ENCODE results near the gene KCNE3.

KCNE3 gene

GRCh38 chr11:74466916-74467885 is at the start of gene KCNE3:
KCNE3 (minus strand) TSS chr11:74467549; CDS start chr11:74457563, 9,986 bp downstream.
- TF ChIP-seq CTCF (IDR thresholded peaks at IDR 0.05; ENCODE audit: control insufficient read depth, extremely low read depth, insufficient read depth) = no peak
- DNase-seq (ENCODE audit: low read depth) = no peak
- H3K4me3 ChIP-seq (ENCODE audit: low read depth, low read length) = no peak within 1 kb of the TSS

- DNase-seq (ENCODE audit: low read depth) = no peak
- no peak for TF ChIP-seq CTCF (IDR thresholded peaks at IDR 0.05; ENCODE audit: control insufficient read depth, extremely low read depth, insufficient read depth)
- no peak overlapping the region for H3K4me3 ChIP-seq (ENCODE audit: low read depth, low read length)
Measured at GRCh38 chr11:74507582-74507981, 40.2 kb upstream of the KCNE3 start.

DNA sequence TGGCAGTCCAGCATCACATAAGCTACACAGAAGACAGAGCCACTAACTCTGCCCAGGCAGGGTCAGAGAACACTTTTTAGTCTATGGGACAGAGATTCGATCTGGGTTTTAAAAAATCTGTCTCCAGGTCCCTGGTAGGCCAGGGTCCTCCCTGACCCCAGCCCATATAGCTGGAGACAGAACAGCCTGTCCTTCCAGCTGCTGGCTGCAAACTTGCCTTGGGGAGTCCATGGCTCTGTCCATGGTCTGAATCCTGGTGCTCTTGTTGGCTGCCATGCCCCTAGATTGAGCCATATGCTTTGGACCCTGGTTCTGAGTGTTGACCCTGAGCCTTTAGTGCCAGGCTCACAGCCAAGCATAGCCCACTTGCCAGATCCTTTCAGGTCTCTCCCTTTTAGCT is 39.5 kb upstream of the KCNE3 start:
- DNase-seq (ENCODE audit: low read depth) = no peak
- TF ChIP-seq CTCF (IDR thresholded peaks at IDR 0.05; ENCODE audit: control insufficient read depth, extremely low read depth, insufficient read depth) = no peak
- no peak overlapping the region for H3K4me3 ChIP-seq (ENCODE audit: low read depth, low read length)

DNA sequence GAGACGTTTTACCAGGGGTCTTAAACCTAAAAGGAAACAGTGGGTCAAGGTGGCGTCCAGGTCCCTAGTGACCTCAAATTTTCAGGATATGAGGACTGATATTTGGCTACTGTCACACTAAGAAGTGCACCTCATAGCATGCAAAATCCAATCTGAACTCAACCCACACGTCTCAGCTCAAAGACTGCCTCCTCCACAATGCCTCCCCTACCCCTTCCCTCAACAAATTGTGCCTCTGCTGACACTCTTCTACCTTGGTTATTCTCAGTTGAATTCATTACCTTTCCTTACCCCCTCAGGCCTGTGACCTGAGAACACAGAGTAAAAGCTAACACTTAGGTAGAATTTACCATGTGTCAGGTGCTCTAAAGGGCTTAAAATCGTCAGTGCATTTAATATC is 38.6 kb upstream of the KCNE3 start:
- DNase-seq (ENCODE audit: low read depth) = no peak
- H3K4me3 ChIP-seq (ENCODE audit: low read depth, low read length) = no peak overlapping the region
- TF ChIP-seq CTCF (IDR thresholded peaks at IDR 0.05; ENCODE audit: control insufficient read depth, extremely low read depth, insufficient read depth) = no peak

DNA sequence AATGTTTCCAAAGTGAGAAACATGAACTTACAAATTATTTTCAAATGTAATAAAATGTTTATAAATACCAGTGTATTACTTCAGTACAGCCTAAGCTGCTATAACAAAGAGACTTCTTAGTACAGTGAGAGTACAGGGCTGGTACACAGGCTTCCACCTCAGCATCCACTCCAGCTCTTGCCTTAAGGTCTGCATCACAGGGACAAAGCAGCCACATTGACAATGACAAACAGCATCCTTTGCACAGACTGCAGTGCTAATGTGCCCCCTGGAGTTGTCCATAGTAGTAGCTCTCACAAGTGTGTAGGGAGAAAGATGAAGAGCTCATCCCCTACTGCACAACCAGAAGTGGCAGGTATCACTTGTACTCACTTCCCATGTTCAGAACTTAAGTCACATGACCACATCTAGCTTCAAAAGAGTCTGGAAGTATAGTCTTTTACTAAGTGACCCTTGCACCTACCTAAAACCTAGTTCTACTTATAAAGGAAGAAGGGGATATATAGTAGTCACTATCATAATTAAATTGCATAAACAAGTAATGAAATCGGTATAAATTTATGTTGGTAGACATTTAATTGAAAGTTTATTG is 36.8 kb upstream of the KCNE3 start:
- H3K4me3 ChIP-seq (ENCODE audit: low read depth, low read length) = no peak overlapping the region
- no peak for TF ChIP-seq CTCF (IDR thresholded peaks at IDR 0.05; ENCODE audit: control insufficient read depth, extremely low read depth, insufficient read depth)
- no peak for DNase-seq (ENCODE audit: low read depth)

DNA sequence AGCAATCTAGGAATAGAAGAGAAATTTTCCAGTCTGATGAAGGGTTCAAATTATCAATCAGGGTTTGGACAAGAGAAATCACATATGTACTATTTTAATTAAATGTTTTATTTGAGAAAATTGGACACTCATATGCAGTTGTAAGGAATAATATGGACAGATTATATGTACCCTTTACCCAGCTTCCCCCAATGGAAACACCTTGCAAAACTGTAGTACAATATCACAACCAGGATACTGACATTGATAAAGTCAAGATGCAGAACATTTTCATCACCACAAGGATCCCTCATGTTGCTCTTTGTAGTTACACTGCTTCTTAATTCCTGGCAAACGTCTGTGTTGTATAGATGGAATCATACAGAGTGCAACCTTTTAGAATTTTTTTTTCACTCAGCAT is 27.6 kb upstream of the KCNE3 start:
- DNase-seq (ENCODE audit: low read depth) = no peak
- no peak for TF ChIP-seq CTCF (IDR thresholded peaks at IDR 0.05; ENCODE audit: control insufficient read depth, extremely low read depth, insufficient read depth)
- H3K4me3 ChIP-seq (ENCODE audit: low read depth, low read length) = no peak overlapping the region

Measured in LNCaP clone FGC (cell line).